Measurements from ENCODE around the gene HHIPL1. TPM values are rescaled to one million over a fixed set of nuclear protein-coding genes. Genes with fewer than 3 reads are reported as not detected.

The HHIPL1 gene
- total RNA-seq, 4 donors from 2014 or later, result 2.2 to 4.7 (median 3.6) TPM

GRCh38 chr14:99604278-99604765 lies 40.6 kb upstream of the HHIPL1 start:
- peak; percentile 96 for ATAC-seq (ENCODE audit: low FRiP score)
- TF ChIP-seq CTCF (IDR thresholded peaks at IDR 0.05), result no peak
- peak; percentile 47 for DNase-seq (ENCODE audit: low spot score)

GRCh38 chr14:99604766-99605298 lies 40.1 kb upstream of the HHIPL1 start:
- peak; percentile 19 for ATAC-seq (ENCODE audit: low FRiP score)
- no peak for TF ChIP-seq CTCF (IDR thresholded peaks at IDR 0.05)
- DNase-seq (ENCODE audit: low spot score), result no peak

GRCh38 chr14:99605299-99605961 lies 39.5 kb upstream of the HHIPL1 start:
- DNase-seq (ENCODE audit: low spot score), result no peak
- TF ChIP-seq CTCF (IDR thresholded peaks at IDR 0.05), result no peak
- ATAC-seq (ENCODE audit: low FRiP score), result peak; percentile 15

GRCh38 chr14:99606359-99606758 lies 38.6 kb upstream of the HHIPL1 start:
- TF ChIP-seq CTCF (IDR thresholded peaks at IDR 0.05), result no peak
- ATAC-seq (ENCODE audit: low FRiP score), result no peak
- no peak for DNase-seq (ENCODE audit: low spot score)

GRCh38 chr14:99608591-99608990 lies 36.3 kb upstream of the HHIPL1 start:
- TF ChIP-seq CTCF (IDR thresholded peaks at IDR 0.05), result no peak
- ATAC-seq (ENCODE audit: low FRiP score) (no peak), DNase-seq (ENCODE audit: low spot score) (no peak)

GRCh38 chr14:99609245-99610170 lies 35.4 kb upstream of the HHIPL1 start:
- ATAC-seq (ENCODE audit: low FRiP score) (peak; percentile 54), DNase-seq (ENCODE audit: low spot score) (no peak)
- TF ChIP-seq CTCF (IDR thresholded peaks at IDR 0.05), result no peak
